Stimulated activated CD4-positive, alpha-beta T cell treated with anti-CD3 and anti-CD28 coated beads, Interleukin-15, amount 100 ng/mL, for 48 hours (primary cell): Measurements from ENCODE around the gene PEX14.
"Not testable (repeated sequence)": the region's sequence is repeated elsewhere in the genome, so short reads cannot be mapped to it uniquely, and the experiment has no call there.

Experiments used
- DNase-seq, 2 donors: peaks; one replicate each; pipeline ENCODE4 v3.0.0-alpha.2; 2020; ENCODE audit warnings: low read depth in 2 of 2

PEX14 gene, protein sequence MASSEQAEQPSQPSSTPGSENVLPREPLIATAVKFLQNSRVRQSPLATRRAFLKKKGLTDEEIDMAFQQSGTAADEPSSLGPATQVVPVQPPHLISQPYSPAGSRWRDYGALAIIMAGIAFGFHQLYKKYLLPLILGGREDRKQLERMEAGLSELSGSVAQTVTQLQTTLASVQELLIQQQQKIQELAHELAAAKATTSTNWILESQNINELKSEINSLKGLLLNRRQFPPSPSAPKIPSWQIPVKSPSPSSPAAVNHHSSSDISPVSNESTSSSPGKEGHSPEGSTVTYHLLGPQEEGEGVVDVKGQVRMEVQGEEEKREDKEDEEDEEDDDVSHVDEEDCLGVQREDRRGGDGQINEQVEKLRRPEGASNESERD

DNA sequence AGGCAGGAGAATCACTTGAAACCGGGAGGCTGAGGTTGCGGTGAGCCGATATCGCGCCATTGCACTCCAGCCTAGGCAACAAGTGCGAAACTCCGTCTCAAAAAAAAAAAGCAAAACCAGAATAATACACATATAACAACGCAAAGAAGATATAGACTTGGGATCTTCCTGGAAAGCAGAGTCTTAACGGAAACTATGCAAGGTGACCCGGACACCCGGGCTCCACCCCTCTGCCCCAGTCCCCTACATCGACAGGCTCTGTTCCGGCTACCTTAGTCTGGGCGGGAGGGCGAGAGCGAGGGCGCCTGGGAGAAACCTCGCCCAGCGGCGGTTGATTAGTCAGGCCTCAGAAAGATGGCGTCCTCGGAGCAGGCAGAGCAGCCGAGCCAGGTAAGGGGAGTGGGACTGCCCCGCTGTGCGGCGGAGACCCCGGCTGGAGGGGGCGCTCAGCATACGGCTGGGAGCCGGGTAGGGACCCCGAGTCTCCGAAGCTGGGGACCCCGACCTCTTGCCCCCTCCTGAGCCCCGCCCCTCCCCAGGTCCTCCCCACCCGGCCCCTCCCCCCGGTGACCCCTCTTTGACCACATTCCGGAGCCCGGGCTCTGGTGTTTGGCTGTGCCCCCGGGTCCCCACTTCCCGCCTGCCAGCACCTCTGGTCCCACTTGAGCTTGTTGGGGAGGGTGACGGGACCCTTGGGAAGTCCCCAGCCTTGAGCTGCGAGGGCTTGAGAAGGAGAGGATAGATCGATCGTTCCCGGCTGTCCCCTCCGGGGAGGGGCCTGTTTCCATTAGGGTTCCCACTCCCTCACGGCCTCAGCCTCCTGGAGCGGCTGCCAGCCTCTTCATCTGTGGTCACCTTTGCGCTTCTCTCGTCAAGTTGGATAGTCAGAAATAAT is at the start of gene PEX14:
Gene PEX14, plus strand, starts transcription at position 338 of the 895 bp plus-strand sequence. Its CDS starts 17 bp downstream, at position 355.
- peak; percentile 81 to 86 for DNase-seq

DNA sequence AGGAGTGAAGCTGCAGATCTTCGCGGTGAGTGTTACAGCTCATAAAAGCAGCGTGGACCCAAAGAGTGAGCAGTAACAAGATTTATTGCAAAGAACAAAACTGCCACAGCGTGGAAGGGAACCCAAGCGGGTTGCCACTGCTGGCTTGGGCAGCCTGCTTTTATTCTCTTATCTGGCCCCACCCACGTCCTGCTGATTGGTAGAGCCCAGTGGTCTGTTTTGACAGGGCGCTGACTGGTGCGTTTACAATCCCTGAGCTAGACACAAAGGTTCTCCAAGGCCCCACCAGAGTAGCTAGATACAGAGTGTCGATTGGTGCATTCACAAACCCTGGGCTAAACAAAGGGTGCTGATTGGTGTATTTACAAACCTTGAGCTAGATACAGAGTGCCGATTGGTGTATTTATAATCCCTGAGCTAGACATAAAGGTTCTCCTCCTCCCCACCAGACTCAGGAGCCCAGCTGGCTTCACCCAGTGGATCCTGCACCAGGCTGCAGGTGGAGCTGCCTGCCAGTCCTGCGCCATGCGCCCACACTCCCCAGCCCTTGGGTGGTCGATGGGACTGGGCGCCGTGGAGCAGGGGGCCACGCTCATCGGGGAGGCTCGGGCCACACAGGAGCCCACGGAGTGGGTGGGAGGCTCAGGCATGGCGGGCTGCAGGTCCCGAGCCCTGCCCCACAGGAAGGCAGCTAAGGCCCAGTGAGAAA is 48.8 kb upstream of the PEX14 start:
- DNase-seq, result not testable (repeated sequence)

DNA sequence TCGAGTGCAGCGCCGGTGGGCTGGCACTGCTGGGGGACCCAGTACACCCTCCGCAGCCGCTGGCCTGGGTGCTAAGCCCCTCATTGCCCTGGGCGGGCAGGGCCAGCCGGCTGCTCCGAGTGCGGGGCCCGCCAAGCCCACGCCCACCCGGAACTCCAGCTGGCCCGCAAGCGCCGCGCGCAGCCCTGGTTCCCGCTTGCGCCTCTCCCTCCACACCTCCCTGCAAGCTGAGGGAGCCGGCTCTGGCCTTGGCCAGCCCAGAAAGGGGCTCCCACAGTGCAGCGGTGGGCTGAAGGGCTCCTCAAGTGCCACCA is 48.3 kb upstream of the PEX14 start:
- not testable (repeated sequence) for DNase-seq

DNA sequence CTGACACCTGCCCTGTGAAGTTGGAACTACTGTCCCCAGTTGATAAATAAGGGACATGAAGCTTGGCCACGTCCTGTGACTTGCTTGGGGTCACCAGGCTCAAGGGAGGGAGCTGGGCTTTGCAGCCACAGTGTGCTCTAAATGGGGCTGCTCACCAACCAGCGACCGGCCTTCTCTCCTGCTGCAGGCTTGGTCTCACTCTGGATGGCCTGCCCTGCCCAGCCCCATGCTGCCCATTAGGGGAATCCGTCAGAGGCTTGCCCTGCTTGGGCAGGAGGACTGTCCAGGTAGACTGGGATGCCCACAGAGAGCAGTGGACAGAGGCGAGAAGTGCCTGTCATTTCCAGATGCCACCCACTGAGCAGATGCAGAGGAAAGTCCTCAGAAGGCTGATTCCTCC is 45.8 kb upstream of the PEX14 start:
- DNase-seq, result no peak

DNA sequence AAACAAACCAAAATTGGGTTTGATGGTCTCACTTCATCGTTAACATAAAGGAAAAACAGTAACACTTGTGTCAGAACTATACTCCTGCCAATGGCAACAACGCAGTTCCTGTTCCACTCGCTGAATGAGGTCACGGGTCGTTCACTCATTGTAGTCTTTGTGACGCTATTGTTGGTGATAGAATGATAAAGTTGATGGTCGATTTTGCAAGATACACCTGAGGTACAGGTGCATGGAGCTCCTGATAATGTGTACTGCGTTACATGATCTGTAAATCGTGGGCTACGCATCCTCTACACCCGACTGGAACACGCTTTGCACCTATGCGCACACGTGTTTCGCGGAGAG is 44.9 kb upstream of the PEX14 start:
- no peak for DNase-seq

DNA sequence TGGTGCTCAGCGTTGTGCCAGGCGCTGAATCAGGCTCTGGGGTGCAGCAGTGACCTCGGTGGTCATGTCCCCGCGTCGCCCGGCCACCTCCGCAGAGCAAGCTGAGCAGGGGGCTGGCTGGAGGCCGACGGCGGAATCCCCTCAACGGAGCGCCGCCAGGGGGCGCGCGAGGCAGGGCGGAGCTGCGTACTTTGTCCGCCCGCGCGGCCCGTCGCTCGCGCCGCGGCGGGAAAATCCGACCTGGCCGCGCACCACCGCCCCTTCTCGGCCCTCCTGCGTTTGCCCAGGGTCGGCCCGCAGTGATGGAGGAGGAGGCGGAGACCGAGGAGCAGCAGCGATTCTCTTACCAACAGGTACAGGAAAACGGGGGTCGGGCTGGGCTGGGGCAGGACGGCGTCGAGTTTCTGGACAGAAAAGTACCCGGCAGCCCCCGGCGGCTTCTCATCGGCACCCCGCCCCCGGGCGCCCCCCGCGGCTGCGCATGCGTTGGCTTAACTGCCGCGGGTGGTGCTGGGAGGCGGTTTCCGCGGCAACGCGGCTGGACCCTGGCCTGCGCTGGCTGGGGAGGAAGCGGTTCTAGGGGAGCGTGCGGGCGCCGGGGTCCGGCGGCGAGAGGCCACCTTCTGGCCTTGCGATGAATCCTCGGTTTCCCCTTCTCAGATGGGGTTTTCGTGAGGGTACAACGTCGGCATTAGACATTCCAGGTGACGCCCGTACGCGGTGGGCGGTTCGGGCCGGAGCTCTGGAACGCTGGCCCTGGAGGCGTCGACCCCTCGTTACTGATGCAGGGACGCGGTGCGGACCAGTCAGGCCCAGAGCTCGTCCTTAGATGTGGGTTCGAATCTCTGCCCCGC is 44.3 kb upstream of the PEX14 start, which contains the start of gene CENPS:
Gene CENPS, plus strand, starts transcription at position 218 of the 854 bp plus-strand sequence. Its CDS starts 85 bp downstream, at position 303.
- DNase-seq, result peak; percentile 78 to 92

DNA sequence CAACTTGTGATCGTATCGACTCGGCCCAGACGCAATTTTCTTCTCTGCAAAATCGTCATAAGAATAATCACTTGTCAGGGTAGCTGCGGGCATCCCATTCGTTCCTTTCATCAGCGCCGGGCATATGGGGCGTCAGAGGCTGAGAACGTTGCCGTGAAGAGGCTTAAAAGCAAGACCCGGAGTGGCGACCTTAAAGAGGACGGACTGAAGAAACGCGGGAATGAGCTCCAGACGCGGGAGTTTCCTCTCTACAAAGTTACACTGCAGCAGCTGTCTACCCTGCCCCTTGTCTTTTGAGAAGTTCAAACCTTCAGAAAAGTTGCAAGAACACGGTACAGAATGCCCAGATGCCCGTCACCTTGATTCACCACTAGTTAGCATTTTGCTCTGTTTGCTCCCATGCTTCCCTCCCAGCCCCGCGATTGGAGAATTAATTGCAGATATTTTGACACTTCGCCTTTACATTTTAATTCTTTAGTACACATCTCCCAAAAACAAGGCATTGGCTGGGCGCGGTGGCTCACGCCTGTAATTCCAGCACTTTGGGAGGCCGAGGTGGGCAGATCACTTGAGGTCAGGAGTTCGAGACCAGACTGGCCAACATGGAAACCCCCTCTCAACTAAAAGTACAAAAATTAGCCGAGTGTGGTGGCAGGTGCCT is 43.5 kb upstream of the PEX14 start:
- no peak for DNase-seq

DNA sequence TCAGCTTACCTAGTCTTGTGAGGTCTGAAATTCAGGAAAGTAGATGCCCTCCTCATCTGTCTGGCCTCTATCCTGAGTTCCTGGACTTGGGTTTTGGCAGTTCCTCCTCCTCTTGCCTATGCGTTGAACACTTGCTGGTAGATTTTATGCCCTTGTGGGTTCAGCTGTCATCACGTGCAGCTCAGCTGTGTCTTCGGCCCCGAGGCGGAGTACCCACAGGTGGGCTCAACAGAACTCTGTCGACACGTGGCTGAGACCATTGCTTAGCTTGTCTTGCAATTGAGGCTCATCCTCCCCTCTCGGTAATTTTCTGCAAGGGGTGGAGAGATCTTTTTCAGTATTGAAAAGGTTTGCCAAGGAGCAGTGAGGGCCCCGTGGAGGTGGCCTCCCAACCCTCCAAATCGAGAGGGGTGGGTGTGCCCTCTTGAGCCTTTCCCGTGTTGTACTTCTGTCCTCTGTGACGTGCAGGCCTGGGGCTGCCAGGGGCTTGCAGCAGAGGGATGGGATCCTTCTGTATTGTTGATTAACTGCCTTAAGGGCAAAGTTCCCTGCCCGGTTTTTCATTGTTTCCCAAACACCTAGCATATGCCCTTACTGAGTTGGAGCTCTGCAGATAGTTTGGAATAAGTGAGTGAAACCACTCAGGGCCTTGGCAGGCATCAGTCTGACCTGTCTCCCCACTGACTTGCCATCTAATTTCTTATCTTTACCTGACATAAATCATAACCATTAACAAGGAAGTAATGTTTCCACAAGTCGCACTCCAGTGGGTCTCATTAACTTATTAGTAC is 41.6 kb upstream of the PEX14 start:
- DNase-seq, result no peak

DNA sequence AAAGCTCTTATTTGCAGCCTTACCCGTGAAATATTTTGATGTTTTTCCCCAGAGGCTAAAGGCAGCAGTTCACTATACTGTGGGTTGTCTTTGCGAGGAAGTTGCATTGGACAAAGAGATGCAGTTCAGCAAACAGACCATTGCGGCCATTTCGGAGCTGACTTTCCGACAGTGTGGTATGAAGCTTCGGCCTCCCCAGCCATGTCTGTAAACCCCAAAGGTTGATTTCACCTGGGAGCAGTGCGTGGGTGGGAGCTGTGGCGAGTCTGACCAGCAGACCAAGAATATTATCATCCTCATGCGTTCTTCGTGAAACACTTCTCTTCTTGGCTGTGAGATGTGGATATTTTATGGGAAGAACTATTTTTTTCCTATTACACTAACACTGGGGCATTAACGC is 41.0 kb upstream of the PEX14 start:
- DNase-seq, result no peak

DNA sequence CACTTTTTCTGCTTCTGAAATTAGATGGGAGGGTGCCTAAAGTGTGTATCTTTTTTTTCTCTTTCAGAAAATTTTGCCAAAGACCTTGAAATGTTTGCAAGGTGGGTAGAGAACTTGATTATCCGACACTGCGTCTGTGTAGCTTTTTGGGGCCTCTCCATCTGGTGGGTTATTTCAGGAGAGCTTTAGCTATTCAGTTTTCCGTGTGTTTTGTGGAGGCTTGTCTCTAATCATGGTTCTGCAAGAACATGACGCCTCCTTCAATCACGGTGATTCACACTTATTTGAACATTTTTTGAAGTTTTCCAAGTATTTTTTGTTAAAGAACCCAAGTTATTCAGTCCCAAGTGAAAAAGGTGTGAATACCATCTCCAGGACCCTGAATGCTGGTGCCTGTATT is 40.2 kb upstream of the PEX14 start:
- DNase-seq, result no peak

DNA sequence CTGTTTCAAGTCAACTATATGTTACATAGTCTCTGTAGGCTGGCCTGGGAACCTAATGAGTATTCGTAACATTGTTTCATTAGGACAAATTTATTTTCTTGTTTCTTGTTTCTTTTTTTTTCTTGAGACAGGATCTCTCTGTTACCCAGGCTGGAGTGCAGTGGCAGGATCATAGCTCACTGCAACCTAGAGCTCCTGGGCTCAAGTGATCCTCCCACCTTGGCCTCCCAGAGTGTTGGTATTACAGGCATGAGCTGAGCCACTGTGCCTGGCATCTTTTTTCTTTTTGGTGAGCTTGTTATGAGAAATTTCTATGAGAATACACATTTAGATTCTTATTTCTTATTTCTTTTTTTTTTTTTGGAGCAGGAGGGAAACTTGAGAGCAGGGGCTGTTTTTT is 37.7 kb upstream of the PEX14 start:
- DNase-seq, result no peak

DNA sequence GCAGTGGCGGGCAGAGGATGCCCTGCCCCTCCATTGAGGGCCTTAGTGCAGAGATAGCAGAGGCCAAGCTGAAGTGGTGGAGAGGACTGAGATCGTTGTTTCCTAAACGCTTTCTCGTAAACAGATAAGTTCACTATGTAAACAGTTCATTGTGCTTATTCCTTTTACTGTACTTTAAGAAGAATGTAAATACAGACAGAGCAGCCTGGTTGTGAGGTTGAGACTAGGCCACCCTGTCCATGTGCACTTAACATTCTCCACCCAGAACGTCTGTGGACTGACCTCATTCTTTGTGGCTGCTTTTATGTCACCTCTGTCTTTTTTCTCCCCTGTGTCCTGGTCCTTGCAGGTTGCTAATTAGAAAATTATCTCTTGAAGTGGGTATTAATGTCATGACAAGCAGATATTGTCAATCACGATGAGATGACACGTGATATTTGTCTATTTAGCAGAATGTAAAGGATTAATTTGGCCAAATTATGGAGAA is 36.0 kb upstream of the PEX14 start:
- DNase-seq, result no peak

DNA sequence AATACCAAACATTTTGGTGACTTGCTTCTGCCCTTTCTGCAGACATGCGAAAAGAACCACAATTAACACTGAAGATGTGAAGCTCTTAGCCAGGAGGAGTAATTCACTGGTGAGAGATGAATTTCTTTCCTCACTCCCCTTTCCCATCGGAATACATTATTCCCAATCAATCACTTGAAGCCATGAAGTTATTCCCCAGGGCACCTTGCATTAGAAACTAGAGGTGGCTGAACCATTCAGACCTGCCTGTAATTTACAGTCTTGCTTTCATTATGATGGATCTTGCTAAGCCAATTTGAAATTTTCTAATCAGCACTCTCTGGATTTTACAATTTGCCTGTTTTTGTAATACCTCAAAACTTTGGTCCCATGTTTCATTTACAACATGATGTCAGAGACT is 34.4 kb upstream of the PEX14 start:
- DNase-seq, result no peak

DNA sequence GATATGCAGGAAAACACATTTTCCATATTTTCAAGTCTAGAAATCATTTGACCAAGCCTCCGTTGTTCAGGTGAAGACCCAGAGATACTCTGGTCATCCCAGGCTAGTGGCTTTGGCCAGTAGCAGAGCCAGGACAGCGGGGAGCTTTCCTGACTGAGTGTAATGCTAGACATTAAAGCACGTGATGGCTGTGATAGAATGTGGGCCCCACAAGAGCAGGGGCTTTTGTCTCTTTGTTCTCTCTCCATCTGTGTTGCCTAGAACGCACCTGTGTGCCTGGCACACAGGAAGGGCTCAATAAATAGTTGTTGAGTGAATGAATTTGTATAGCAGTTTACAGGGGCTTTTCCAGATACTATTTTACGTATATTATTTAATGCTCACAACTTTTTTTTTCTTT is 34.0 kb upstream of the PEX14 start:
- DNase-seq, result no peak

DNA sequence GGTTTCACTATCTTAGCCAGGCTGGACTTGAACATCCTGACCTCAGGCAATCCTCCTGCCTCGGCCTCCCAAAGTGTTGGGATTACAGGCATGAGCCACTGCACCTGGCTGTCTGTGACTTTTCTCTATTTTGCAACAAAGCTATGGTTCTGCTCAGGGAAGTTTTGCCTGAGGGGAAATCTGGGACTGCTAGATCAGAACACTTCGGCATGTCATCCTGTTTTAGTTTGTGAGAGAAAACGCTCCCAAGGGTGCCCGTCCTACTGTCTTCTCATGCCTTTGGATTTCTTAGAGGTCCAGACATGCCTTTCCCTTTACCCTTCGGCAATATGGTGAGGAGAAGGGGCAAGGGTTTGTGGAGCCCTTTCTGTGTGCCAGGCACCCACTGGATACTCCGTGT is 30.5 kb upstream of the PEX14 start:
- DNase-seq, result no peak

DNA sequence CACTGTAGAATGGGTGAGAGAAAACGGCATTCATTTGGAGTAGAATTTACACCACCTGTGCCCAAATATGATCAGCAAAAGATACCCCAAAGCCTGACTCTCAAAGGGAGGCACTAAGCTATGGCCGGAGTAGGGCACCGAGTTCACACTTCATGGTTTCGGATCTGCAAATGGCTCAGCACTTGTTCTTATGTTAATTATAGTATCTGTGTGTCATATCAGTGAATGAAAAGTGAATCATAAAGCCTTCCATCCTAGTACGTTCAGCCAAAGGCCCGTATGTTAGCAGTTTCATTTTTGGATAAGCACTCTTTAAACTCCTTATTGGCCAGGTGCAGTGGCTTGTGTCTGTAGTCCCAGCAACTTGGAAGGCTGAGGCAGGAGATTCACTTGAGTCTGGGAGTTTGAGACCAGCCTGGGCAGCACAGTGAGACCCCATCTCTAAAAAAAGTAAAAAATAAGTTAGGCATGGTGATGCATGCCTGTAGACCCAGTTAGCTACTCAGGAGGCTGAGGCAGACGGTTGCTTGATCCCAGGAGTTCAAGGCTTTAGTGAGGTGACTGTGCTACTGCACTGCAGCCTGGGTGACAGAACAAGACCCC is 29.9 kb upstream of the PEX14 start:
- no peak for DNase-seq

DNA sequence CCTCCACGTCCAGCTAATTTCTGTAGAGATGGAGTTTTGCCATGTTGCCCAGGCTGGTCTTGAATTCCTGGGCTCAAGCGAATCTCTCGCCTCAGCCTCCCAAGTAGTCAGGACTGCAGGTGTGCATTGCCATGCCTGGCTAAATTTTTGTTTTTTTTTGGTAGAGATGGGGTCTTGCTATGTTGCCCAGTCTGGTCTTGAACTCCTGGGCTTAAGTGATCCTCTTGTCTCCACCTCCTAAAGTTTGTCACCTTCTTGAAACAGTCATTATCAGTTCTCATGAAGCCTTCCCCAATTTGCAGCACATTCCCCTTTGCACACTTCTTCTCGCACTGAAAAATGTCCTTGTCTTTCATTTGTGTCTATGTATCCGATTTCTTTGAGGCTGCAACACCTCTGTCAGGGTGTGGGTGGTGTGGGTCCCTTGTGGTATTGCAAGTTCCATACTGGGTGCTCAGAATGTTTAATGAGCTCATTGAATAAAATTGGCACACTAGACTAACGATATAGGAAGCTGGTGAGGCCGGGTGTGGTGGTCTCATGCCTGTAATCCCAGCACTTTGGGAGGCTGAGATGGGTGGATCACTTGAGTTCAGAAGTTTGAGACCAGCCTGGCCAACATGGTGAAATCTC is 27.8 kb upstream of the PEX14 start:
- DNase-seq, result no peak

DNA sequence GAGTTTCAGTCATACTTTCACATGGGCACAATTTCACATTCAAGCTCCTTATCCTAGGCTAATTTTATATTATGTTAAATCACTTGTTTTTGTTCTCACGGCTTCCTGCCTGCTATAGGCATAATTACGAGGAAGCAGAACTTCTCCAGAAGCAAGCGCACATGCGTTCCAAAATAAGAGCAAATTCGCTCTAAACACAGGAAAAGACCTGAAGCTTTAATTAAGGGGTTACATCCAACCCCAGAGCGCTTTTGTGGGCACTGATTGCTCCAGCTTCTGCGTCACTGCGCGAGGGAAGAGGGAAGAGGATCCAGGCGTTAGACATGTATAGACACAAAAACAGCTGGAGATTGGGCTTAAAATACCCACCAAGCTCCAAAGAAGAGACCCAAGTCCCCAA is 25.0 kb upstream of the PEX14 start, which contains the start of gene CORT:
Gene CORT, plus strand, starts transcription at position 281 of the 400 bp plus-strand sequence. CDS start 193 bp downstream, outside the sequence.
- no peak for DNase-seq
